HFFc6 (cell line): ENCODE results near the gene AOPEP. TPM values are rescaled to one million over a fixed set of nuclear protein-coding genes. Genes with fewer than 3 reads are reported as not detected.
A peak's percentile ranks its signal among the peaks of the same experiment; 100 is the strongest.

Experiments
- DNase-seq: peaks from one replicate; pipeline ENCODE4 v3.0.0-alpha.2; 2018
- H3K27ac Mint-ChIP-seq: 2 replicates; pipeline ENCODE4 v1.8.0; 2020; ENCODE audit warnings: mild to moderate bottlenecking, mixed read lengths
- H3K27me3 Mint-ChIP-seq: 2 replicates; pipeline ENCODE4 v1.8.0; 2021; ENCODE audit warnings: mild to moderate bottlenecking, moderate library complexity, mixed read lengths; ENCODE audit not compliant: insufficient read depth
- H3K36me3 Mint-ChIP-seq: 2 replicates; pipeline ENCODE4 v1.8.0; 2021; ENCODE audit warnings: low read depth, mixed read lengths
- H3K4me1 Mint-ChIP-seq: 2 replicates; pipeline ENCODE4 v1.8.0; 2020; ENCODE audit warnings: low read depth, mixed read lengths
- H3K4me3 Mint-ChIP-seq: 2 replicates; pipeline ENCODE4 v1.8.0; 2020; ENCODE audit warnings: mild to moderate bottlenecking, moderate library complexity, mixed read lengths
- H3K9me3 Mint-ChIP-seq: 2 replicates; pipeline ENCODE4 v1.8.0; 2020; ENCODE audit warnings: mild to moderate bottlenecking, mixed read lengths
- total RNA-seq, 6 experiments: library from RNA; stranded (reverse); fragmentation: NEBNext Ultra II Directional; extraction: Animal tissue kit (Norgen Biotek cat#: 25700); gene quantifications; 2 replicates in 1 of 6; 3 replicates in 5 of 6; pipeline ENCODE4 v1.2.3, GENCODE V29; 2021
- TF ChIP-seq, protein P1 (sequence below): fragments of 200-600 bp; sonication (generic); IDR thresholded peaks from 2 replicates; pipeline ENCODE4 v1.5.0; 2021; ENCODE audit warnings: antibody characterized with exemption, mild to moderate bottlenecking

Gene AOPEP
- total RNA-seq, 6 experiments from 2014 or later = 32.2 to 46.6 (median 36.3) TPM

GRCh38 chr9:95073918-95074317 is 347.4 kb downstream of the AOPEP start:
- Mint-ChIP-seq H3K36me3 (peaks cover 23% of the 10 kb centered on the region), H3K27me3 (peaks cover 2% of the 10 kb centered on the region), H3K9me3 (no peaks in the 10 kb centered on the region), H3K4me1 (peaks cover 16% of the 10 kb centered on the region; the same call in 1 of the 2 replicates), H3K4me3 (no peak overlapping the region), H3K27ac (peak overlapping the region; percentile 19; the same call in 1 of the 2 replicates)
- DNase-seq = no peak
- TF ChIP-seq, protein P1, sequence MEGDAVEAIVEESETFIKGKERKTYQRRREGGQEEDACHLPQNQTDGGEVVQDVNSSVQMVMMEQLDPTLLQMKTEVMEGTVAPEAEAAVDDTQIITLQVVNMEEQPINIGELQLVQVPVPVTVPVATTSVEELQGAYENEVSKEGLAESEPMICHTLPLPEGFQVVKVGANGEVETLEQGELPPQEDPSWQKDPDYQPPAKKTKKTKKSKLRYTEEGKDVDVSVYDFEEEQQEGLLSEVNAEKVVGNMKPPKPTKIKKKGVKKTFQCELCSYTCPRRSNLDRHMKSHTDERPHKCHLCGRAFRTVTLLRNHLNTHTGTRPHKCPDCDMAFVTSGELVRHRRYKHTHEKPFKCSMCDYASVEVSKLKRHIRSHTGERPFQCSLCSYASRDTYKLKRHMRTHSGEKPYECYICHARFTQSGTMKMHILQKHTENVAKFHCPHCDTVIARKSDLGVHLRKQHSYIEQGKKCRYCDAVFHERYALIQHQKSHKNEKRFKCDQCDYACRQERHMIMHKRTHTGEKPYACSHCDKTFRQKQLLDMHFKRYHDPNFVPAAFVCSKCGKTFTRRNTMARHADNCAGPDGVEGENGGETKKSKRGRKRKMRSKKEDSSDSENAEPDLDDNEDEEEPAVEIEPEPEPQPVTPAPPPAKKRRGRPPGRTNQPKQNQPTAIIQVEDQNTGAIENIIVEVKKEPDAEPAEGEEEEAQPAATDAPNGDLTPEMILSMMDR = no peak

GRCh38 chr9:95074632-95075031 is 348.1 kb downstream of the AOPEP start:
- H3K36me3 Mint-ChIP-seq = peaks cover 20% of the 10 kb centered on the region
- TF ChIP-seq, protein P1 = no peak
- H3K9me3 Mint-ChIP-seq = no peaks in the 10 kb centered on the region
- peaks cover 2% of the 10 kb centered on the region for H3K27me3 Mint-ChIP-seq
- peaks cover 14% of the 10 kb centered on the region; the same call in 1 of the 2 replicates for H3K4me1 Mint-ChIP-seq
- no peak overlapping the region for H3K27ac Mint-ChIP-seq
- DNase-seq = no peak
- H3K4me3 Mint-ChIP-seq = no peak overlapping the region

GRCh38 chr9:95075700-95076099 is 349.2 kb downstream of the AOPEP start:
- Mint-ChIP-seq H3K27me3 (peaks cover 2% of the 10 kb centered on the region), H3K36me3 (peaks cover 12% of the 10 kb centered on the region; the same call in 1 of the 2 replicates), H3K4me3 (no peak overlapping the region), H3K27ac (no peak overlapping the region), H3K9me3 (no peaks in the 10 kb centered on the region), H3K4me1 (peaks cover 7% of the 10 kb centered on the region; the same call in 1 of the 2 replicates)
- DNase-seq = no peak
- TF ChIP-seq, protein P1 = no peak

GRCh38 chr9:95076696-95077052 is 350.2 kb downstream of the AOPEP start:
- Mint-ChIP-seq H3K9me3 (no peaks in the 10 kb centered on the region), H3K36me3 (peaks cover 15% of the 10 kb centered on the region), H3K4me1 (peaks cover 5% of the 10 kb centered on the region; the same call in 1 of the 2 replicates), H3K4me3 (no peak overlapping the region), H3K27me3 (peaks cover 2% of the 10 kb centered on the region), H3K27ac (no peak overlapping the region; the same call in 1 of the 2 replicates)
- no peak for DNase-seq
- TF ChIP-seq, protein P1 = no peak

DNA sequence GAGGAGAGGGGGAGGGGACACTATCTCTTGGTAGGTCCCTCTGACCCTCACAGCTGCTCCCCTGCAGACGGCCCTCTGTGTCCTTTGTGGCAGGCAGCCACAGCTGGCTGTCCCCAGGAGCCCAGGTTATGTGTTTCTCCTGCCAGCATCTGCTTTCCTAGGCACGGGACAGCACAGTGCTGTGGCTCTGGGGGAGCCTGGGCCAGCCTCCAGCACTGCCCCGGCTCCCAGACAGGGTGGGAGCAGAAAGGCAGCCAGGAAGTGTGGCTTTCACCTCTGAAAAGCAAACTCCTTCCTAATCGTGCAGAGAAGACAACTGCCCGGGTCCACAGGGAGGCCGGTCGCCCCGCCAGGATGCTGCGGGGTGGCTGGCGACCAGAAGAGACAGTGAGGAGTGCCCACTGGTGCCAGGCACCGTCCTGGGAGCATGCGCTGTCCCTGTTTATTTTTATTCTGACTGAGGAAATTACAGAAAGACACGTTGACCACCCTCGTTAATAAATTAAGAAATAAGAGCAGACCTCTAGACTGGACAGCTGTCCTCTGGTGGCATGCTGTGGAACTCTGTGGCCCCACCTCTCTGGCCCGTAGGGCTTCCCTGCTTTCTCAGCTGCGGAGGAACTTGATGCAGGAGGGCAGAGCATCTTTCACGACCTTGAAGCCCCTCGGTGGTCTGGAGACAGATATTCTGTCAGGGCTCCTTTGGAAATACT is 350.7 kb downstream of the AOPEP start:
- H3K36me3 Mint-ChIP-seq = peaks cover 21% of the 10 kb centered on the region
- TF ChIP-seq, protein P1 = no peak
- H3K27ac Mint-ChIP-seq = peak overlapping the region; percentile 40; the same call in 1 of the 2 replicates
- H3K27me3 Mint-ChIP-seq = peaks cover 2% of the 10 kb centered on the region
- H3K4me1 Mint-ChIP-seq = peaks cover 5% of the 10 kb centered on the region; the same call in 1 of the 2 replicates
- no peak for DNase-seq
- H3K4me3 Mint-ChIP-seq = no peak overlapping the region
- no peaks in the 10 kb centered on the region for H3K9me3 Mint-ChIP-seq
